ENCODE measurements around the gene BMPER.

DNA sequence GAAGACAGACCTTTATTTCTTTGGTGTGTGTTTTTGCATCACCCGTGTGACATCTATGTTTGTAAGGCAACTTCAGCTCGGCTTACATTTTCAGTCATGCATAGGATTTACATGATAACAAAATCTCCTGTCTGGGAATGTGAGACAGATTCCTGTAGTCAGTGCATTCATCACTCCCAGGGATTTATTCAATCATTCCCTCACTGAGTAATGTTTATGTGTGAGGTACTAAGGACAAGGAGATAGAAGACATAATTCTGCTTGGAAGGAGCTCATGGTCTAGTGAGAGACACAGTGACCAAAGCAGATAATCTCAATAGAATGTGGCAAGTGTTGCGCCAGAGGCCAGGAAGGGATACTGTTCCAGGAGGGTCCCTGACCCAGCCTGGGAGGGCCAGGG is 35.2 kb upstream of the BMPER start:
- TF ChIP-seq, protein P1, sequence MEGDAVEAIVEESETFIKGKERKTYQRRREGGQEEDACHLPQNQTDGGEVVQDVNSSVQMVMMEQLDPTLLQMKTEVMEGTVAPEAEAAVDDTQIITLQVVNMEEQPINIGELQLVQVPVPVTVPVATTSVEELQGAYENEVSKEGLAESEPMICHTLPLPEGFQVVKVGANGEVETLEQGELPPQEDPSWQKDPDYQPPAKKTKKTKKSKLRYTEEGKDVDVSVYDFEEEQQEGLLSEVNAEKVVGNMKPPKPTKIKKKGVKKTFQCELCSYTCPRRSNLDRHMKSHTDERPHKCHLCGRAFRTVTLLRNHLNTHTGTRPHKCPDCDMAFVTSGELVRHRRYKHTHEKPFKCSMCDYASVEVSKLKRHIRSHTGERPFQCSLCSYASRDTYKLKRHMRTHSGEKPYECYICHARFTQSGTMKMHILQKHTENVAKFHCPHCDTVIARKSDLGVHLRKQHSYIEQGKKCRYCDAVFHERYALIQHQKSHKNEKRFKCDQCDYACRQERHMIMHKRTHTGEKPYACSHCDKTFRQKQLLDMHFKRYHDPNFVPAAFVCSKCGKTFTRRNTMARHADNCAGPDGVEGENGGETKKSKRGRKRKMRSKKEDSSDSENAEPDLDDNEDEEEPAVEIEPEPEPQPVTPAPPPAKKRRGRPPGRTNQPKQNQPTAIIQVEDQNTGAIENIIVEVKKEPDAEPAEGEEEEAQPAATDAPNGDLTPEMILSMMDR (conservative IDR thresholded peaks at IDR 0.05; ENCODE audit: low read depth, low read length) = no peak
- TF ChIP-seq EZH2 (IDR thresholded peaks at IDR 0.05; ENCODE audit: borderline replicate concordance, low read depth, low read length, poor library complexity, severe bottlenecking) = no peak
